HepG2 (cell line): ENCODE results near the gene KIAA0232. TPM values are rescaled to one million over a fixed set of nuclear protein-coding genes. Genes with fewer than 3 reads are reported as not detected.
A peak's percentile ranks its signal among the peaks of the same experiment; 100 is the strongest.

Experiments used
- GPN1 ChIP-seq: sonication (generic); formaldehyde crosslinking; IDR thresholded peaks from 2 replicates; pipeline ENCODE4 v1.5.1; 2020; ENCODE audit warnings: missing genetic modification reagents, borderline replicate concordance
- HIC2 ChIP-seq: sonication (generic); formaldehyde crosslinking; IDR thresholded peaks from 2 replicates; pipeline ENCODE4 v1.9.0; 2022; ENCODE audit warnings: low read depth, missing genetic modification reagents
- SP1 ChIP-seq, 2 experiments: fragments of 450-650 bp in 1 of 2; sonication (generic) in 1 of 2; formaldehyde crosslinking in 1 of 2; IDR thresholded peaks; 2 replicates each; pipeline versions ENCODE4 v1.4.0 to v1.6.1; 2016 to 2020; ENCODE audit warnings: missing genetic modification reagents in 1 of 2
- YY1 ChIP-seq: IDR thresholded peaks from 2 replicates; pipeline ENCODE4 v1.6.1; 2011; ENCODE audit warnings: low read length, low read depth, moderate library complexity, mild to moderate bottlenecking; ENCODE audit not compliant: insufficient read depth, insufficient replicate concordance
- ZIK1 ChIP-seq: sonication (generic); formaldehyde crosslinking; IDR thresholded peaks from 2 replicates; pipeline ENCODE4 v1.5.0; 2020; ENCODE audit warnings: mild to moderate bottlenecking, low read depth, missing genetic modification reagents, borderline replicate concordance
- ZNF34 ChIP-seq: sonication (generic); formaldehyde crosslinking; IDR thresholded peaks from 2 replicates; pipeline ENCODE4 v1.4.0; 2020; ENCODE audit warnings: mild to moderate bottlenecking, missing genetic modification reagents, borderline replicate concordance
- ZNF672 ChIP-seq: sonication (generic); formaldehyde crosslinking; IDR thresholded peaks from 2 replicates; pipeline ENCODE4 v1.8.1; 2022; ENCODE audit warnings: missing genetic modification reagents
- ZNF746 ChIP-seq: sonication (generic); formaldehyde crosslinking; IDR thresholded peaks from 2 replicates; pipeline ENCODE4 v1.8.0; 2022; ENCODE audit warnings: mild to moderate bottlenecking, missing genetic modification reagents
- ZSCAN20 ChIP-seq: sonication (generic); formaldehyde crosslinking; IDR thresholded peaks from 2 replicates; pipeline ENCODE4 v1.4.0; 2020; ENCODE audit warnings: missing genetic modification reagents, mild to moderate bottlenecking, borderline replicate concordance
- ZSCAN21 ChIP-seq: sonication (generic); formaldehyde crosslinking; IDR thresholded peaks from 2 replicates; pipeline ENCODE4 v1.8.0; 2022; ENCODE audit warnings: mild to moderate bottlenecking, missing genetic modification reagents, moderate library complexity, borderline replicate concordance
- polyA plus RNA-seq, 8 experiments: library from polyadenylated mRNA; depleted of rRNA in 3 of 8; stranded (reverse) in 7 of 8; unstranded in 1 of 8; fragments of >200 nt; fragmentation: Illumina TruSeq in 4 of 8; extraction: Trizol in 4 of 8; gene quantifications; 2 replicates each; pipeline versions ENCODE4 v1.2.1 to v1.2.3, GENCODE V29; 2011 to 2016; ENCODE audit warnings: low read depth in 4 of 8, missing spikeins in 1 of 8, mixed read lengths in 1 of 8; ENCODE audit not compliant: insufficient read depth in 1 of 8
- total RNA-seq, 5 experiments: library from RNA; depleted of rRNA; stranded (reverse); fragments of >200 nt; fragmentation: Illumina TruSeq; extraction: Trizol; gene quantifications; 2 replicates each; pipeline ENCODE4 v1.2.3, GENCODE V29; 2016; ENCODE audit warnings: low read depth in 1 of 5
- TF ChIP-seq, protein P1 (sequence below): sonication (generic); formaldehyde crosslinking; IDR thresholded peaks from 2 replicates; pipeline ENCODE4 v1.5.0; 2020; ENCODE audit warnings: missing genetic modification reagents
- TF ChIP-seq, protein P2 (sequence below): sonication (generic); formaldehyde crosslinking; IDR thresholded peaks from 2 replicates; pipeline ENCODE4 v1.4.0; 2020; ENCODE audit warnings: mild to moderate bottlenecking, missing genetic modification reagents
- TF ChIP-seq, protein P3 (sequence below): sonication (generic); formaldehyde crosslinking; IDR thresholded peaks from 2 replicates; pipeline ENCODE4 v1.4.0; 2020; ENCODE audit warnings: mild to moderate bottlenecking, missing genetic modification reagents
- TF ChIP-seq, protein P4 (sequence below): sonication (generic); formaldehyde crosslinking; IDR thresholded peaks from 2 replicates; pipeline ENCODE4 v1.4.0; 2020; ENCODE audit warnings: mild to moderate bottlenecking, missing genetic modification reagents
- TF ChIP-seq, protein P5 (sequence below): sonication (generic); formaldehyde crosslinking; IDR thresholded peaks from 2 replicates; pipeline ENCODE4 v1.4.0; 2020; ENCODE audit warnings: missing genetic modification reagents, borderline replicate concordance
- TF ChIP-seq, protein P6 (sequence below): sonication (generic); formaldehyde crosslinking; IDR thresholded peaks from 2 replicates; pipeline ENCODE4 v1.5.0; 2020; ENCODE audit warnings: missing genetic modification reagents

The KIAA0232 gene
- total and polyA plus RNA-seq, 2 of the 13 experiments (the other 11 are each of a cell fraction or from before 2014, with no cell fraction given) = 7.8 to 17.1 TPM

- TF ChIP-seq, protein P1, sequence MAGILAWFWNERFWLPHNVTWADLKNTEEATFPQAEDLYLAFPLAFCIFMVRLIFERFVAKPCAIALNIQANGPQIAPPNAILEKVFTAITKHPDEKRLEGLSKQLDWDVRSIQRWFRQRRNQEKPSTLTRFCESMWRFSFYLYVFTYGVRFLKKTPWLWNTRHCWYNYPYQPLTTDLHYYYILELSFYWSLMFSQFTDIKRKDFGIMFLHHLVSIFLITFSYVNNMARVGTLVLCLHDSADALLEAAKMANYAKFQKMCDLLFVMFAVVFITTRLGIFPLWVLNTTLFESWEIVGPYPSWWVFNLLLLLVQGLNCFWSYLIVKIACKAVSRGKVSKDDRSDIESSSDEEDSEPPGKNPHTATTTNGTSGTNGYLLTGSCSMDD (CRISPR knock-in tag) = no peak
- no peak for TF ChIP-seq ZNF672 (CRISPR knock-in tag)
- TF ChIP-seq, protein P2, sequence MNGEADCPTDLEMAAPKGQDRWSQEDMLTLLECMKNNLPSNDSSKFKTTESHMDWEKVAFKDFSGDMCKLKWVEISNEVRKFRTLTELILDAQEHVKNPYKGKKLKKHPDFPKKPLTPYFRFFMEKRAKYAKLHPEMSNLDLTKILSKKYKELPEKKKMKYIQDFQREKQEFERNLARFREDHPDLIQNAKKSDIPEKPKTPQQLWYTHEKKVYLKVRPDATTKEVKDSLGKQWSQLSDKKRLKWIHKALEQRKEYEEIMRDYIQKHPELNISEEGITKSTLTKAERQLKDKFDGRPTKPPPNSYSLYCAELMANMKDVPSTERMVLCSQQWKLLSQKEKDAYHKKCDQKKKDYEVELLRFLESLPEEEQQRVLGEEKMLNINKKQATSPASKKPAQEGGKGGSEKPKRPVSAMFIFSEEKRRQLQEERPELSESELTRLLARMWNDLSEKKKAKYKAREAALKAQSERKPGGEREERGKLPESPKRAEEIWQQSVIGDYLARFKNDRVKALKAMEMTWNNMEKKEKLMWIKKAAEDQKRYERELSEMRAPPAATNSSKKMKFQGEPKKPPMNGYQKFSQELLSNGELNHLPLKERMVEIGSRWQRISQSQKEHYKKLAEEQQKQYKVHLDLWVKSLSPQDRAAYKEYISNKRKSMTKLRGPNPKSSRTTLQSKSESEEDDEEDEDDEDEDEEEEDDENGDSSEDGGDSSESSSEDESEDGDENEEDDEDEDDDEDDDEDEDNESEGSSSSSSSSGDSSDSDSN (CRISPR knock-in tag) = 0 out of 2 replicates have a peak, but pooled peaks have one; percentile 13
- TF ChIP-seq, protein P3, sequence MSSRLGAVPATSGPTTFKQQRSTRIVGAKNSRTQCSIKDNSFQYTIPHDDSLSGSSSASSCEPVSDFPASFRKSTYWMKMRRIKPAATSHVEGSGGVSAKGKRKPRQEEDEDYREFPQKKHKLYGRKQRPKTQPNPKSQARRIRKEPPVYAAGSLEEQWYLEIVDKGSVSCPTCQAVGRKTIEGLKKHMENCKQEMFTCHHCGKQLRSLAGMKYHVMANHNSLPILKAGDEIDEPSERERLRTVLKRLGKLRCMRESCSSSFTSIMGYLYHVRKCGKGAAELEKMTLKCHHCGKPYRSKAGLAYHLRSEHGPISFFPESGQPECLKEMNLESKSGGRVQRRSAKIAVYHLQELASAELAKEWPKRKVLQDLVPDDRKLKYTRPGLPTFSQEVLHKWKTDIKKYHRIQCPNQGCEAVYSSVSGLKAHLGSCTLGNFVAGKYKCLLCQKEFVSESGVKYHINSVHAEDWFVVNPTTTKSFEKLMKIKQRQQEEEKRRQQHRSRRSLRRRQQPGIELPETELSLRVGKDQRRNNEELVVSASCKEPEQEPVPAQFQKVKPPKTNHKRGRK = peak; percentile 85; the same call in 1 of the 2 replicates
- no peak for TF ChIP-seq SP1 (IDR thresholded peaks at IDR 0.05)
- TF ChIP-seq SP1 (CRISPR knock-in tag; IDR thresholded peaks at IDR 0.05) = no peak
- no peak; the same call in 1 of the 2 replicates for TF ChIP-seq HIC2
- TF ChIP-seq, protein P4, sequence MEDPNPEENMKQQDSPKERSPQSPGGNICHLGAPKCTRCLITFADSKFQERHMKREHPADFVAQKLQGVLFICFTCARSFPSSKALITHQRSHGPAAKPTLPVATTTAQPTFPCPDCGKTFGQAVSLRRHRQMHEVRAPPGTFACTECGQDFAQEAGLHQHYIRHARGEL (CRISPR knock-in tag) = no peak
- TF ChIP-seq, protein P5, sequence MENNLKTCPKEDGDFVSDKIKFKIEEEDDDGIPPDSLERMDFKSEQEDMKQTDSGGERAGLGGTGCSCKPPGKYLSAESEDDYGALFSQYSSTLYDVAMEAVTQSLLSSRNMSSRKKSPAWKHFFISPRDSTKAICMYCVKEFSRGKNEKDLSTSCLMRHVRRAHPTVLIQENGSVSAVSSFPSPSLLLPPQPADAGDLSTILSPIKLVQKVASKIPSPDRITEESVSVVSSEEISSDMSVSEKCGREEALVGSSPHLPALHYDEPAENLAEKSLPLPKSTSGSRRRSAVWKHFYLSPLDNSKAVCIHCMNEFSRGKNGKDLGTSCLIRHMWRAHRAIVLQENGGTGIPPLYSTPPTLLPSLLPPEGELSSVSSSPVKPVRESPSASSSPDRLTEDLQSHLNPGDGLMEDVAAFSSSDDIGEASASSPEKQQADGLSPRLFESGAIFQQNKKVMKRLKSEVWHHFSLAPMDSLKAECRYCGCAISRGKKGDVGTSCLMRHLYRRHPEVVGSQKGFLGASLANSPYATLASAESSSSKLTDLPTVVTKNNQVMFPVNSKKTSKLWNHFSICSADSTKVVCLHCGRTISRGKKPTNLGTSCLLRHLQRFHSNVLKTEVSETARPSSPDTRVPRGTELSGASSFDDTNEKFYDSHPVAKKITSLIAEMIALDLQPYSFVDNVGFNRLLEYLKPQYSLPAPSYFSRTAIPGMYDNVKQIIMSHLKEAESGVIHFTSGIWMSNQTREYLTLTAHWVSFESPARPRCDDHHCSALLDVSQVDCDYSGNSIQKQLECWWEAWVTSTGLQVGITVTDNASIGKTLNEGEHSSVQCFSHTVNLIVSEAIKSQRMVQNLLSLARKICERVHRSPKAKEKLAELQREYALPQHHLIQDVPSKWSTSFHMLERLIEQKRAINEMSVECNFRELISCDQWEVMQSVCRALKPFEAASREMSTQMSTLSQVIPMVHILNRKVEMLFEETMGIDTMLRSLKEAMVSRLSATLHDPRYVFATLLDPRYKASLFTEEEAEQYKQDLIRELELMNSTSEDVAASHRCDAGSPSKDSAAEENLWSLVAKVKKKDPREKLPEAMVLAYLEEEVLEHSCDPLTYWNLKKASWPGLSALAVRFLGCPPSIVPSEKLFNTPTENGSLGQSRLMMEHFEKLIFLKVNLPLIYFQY (CRISPR knock-in tag) = no peak
- no peak for TF ChIP-seq GPN1 (CRISPR knock-in tag)
- no peak for TF ChIP-seq ZSCAN21 (CRISPR knock-in tag)
- TF ChIP-seq ZNF34 = no peak
- TF ChIP-seq, protein P6, sequence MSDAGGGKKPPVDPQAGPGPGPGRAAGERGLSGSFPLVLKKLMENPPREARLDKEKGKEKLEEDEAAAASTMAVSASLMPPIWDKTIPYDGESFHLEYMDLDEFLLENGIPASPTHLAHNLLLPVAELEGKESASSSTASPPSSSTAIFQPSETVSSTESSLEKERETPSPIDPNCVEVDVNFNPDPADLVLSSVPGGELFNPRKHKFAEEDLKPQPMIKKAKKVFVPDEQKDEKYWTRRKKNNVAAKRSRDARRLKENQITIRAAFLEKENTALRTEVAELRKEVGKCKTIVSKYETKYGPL (CRISPR knock-in tag) = no peak
- TF ChIP-seq YY1 = no peak
- no peak for TF ChIP-seq ZSCAN20 (CRISPR knock-in tag)
- TF ChIP-seq ZIK1 (CRISPR knock-in tag) = no peak
- no peak for TF ChIP-seq ZNF746 (CRISPR knock-in tag)
These were observed 35.7 kb upstream of the KIAA0232 start (continued) for GRCh38 chr4:6746721-6747293.
